Measurements from ENCODE around the gene TMLHE.
"Not testable (repeated sequence)": the region's sequence is repeated elsewhere in the genome, so short reads cannot be mapped to it uniquely, and the experiment has no call there.

The TMLHE gene

GRCh38 chrX:155612312-155613224, at the start of gene TMLHE, which contains the start of gene SPRY3:
Gene TMLHE, minus strand, starts transcription at chrX:155612952. Its CDS starts 67,676 bp downstream, at chrX:155545276.
Gene SPRY3, plus strand, starts transcription at chrX:155612586.
- peak; percentile 59 for DNase-seq

GRCh38 chrX:155662282-155662681, 49.5 kb upstream of the TMLHE start:
- DNase-seq = no peak

GRCh38 chrX:155645180-155645579, 32.4 kb upstream of the TMLHE start:
- DNase-seq = no peak

- no peak for DNase-seq
These were observed 30.5 kb upstream of the TMLHE start for GRCh38 chrX:155643240-155643639.

- DNase-seq = not testable (repeated sequence)
These were observed 28.6 kb upstream of the TMLHE start for GRCh38 chrX:155641371-155641770.

- DNase-seq = no peak
These were observed 25.0 kb upstream of the TMLHE start for GRCh38 chrX:155637714-155638113.

- DNase-seq = not testable (repeated sequence)
These were observed 22.3 kb upstream of the TMLHE start for GRCh38 chrX:155635019-155635418.

- DNase-seq = no peak
These were observed 19.8 kb upstream of the TMLHE start for GRCh38 chrX:155632431-155633100.

GRCh38 chrX:155620110-155620509, 7.4 kb upstream of the TMLHE start:
- not testable (repeated sequence) for DNase-seq

GRCh38 chrX:155615938-155616337, 3.2 kb upstream of the TMLHE start:
- no peak for DNase-seq

- no peak for DNase-seq
These were observed 1.3 kb upstream of the TMLHE start for GRCh38 chrX:155613927-155614559.

GRCh38 chrX:155611302-155611701, 1.4 kb downstream of the TMLHE start:
- no peak for DNase-seq

GRCh38 chrX:155592981-155593380, 19.8 kb downstream of the TMLHE start:
- no peak for DNase-seq

- DNase-seq = no peak
These were observed 20.4 kb downstream of the TMLHE start for GRCh38 chrX:155592331-155592730.

GRCh38 chrX:155577682-155578081, 35.1 kb downstream of the TMLHE start:
- DNase-seq = no peak

GRCh38 chrX:155563099-155563498, 49.7 kb downstream of the TMLHE start:
- no peak for DNase-seq

- no peak for DNase-seq
These were observed 67.9 kb downstream of the TMLHE start for GRCh38 chrX:155544881-155545280.

- DNase-seq = no peak
These were observed 76.9 kb downstream of the TMLHE start for GRCh38 chrX:155535866-155536265.

GRCh38 chrX:155534800-155535199, 78.0 kb downstream of the TMLHE start:
- no peak for DNase-seq

- not testable (repeated sequence) for DNase-seq
These were observed 85.7 kb downstream of the TMLHE start for GRCh38 chrX:155527023-155527422.

- no peak for DNase-seq
These were observed 98.5 kb downstream of the TMLHE start for GRCh38 chrX:155514225-155514624.

GRCh38 chrX:155505296-155505695, 107.5 kb downstream of the TMLHE start:
- no peak for DNase-seq

- DNase-seq = not testable (repeated sequence)
These were observed 117.6 kb downstream of the TMLHE start for GRCh38 chrX:155495134-155495533.

All from stimulated activated CD4-positive, alpha-beta T cell treated with anti-CD3 and anti-CD28 coated beads, Interleukin-12 subunit alpha, Interleukin-12 subunit beta, amount 100 ng/mL, for 4 hours (primary cell).